ENCODE measurements around the gene BRDT.
A peak's percentile ranks its signal among the peaks of the same experiment; 100 is the strongest.
"Not testable (repeated sequence)": the region's sequence is repeated elsewhere in the genome, so short reads cannot be mapped to it uniquely, and the experiment has no call there.

The BRDT gene

GRCh38 chr1:91993256-91993655 lies 44.1 kb downstream of the BRDT start:
- no peak for DNase-seq (ENCODE audit: low spot score)

GRCh38 chr1:91997607-91998195 lies 48.5 kb downstream of the BRDT start:
- DNase-seq (ENCODE audit: low spot score): peak; percentile 9

- DNase-seq (ENCODE audit: low spot score): no peak
Observed at GRCh38 chr1:92004129-92004528, 54.9 kb downstream of the BRDT start.

GRCh38 chr1:92013923-92014322 lies 64.7 kb downstream of the BRDT start:
- DNase-seq (ENCODE audit: low spot score): no peak

DNA sequence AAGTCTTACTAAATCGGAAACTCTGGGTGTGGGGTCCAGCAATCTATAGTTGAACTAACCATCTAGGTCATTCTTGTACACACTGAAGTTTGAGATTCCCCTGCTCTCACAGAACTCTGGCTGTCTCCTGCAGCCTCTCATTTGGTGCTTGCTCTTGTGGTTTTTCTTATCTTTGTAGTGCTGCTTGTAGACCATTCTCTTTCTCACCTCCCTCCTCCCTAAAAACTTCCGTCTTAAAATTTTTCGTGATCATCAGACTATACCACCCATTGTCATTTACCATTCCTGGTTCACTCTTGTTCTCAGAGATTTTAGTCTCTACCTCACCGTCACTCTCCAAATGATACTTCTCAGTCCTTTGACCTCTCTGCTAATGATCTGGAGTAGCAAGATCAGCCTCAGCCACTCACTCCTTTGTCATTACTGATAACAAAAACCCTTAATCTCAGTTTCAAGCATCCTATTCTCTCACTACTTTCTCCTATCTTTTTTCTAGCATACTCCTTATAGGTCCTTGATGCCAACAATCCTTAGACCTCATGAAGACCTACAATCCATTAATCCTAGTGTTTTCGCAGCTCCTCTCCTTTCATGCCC lies 67.6 kb downstream of the BRDT start:
- DNase-seq (ENCODE audit: low spot score): no peak

GRCh38 chr1:92017656-92018055 lies 68.5 kb downstream of the BRDT start:
- DNase-seq (ENCODE audit: low spot score): no peak

GRCh38 chr1:92026042-92026441 lies 76.8 kb downstream of the BRDT start:
- DNase-seq (ENCODE audit: low spot score): not testable (repeated sequence)

- no peak for DNase-seq (ENCODE audit: low spot score)
Observed at GRCh38 chr1:92026806-92027205, 77.6 kb downstream of the BRDT start.

- DNase-seq (ENCODE audit: low spot score): peak; percentile 32
Observed at GRCh38 chr1:92029241-92029922, 80.2 kb downstream of the BRDT start.

GRCh38 chr1:92030656-92031107 lies 81.5 kb downstream of the BRDT start:
- peak; percentile 24 for DNase-seq (ENCODE audit: low spot score)

GRCh38 chr1:92031281-92032110 lies 82.3 kb downstream of the BRDT start:
- DNase-seq (ENCODE audit: low spot score): no peak

DNA sequence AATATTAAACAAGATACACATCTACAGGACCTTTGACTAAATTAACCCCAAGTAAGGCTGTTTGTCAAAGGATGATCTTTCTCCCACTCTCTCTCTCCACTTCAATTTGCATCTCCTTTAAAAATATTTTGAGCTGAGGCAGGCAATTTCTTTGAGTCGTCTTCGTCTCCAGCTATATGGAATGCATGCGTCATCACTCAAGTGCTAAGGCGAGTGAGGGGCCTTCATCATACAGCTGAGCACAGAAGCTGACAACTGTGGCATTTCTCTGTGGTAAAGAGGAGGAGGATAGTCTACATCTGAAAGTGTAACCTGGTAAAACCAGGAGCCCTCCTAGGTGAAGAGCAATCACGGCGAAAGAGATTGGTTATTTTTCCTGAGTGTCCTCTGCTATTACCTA lies 88.2 kb downstream of the BRDT start:
- DNase-seq (ENCODE audit: low spot score): no peak

DNA sequence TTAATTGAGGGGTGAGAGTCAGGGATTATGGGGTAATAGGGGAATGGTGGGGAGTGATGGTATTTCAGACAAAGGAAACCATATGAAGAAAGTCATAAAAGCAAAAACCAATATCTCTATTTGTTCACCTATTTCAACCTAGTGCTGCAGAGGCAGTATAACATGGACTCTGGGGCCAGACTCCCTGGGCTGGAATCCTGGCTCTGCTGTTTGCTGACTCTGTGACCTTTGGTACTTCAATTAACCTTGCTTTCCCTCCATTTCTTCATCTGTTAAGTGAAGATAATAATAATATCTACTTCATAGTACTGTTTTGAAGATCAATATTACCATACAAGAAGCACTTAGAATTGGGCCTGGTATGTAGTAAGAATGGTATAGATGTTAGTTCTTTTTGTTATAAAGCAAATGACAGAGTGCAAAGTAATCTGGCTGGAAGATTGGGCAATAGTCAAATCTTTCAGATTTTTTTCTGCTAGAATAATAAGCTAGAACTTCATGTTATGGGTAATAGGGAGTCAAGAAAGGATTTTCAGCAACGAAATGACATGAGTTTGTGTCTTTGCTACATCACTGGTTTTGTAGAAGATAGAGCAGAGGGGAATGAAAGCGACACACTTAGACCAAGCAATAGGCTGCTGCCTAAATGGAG lies 89.6 kb downstream of the BRDT start:
- DNase-seq (ENCODE audit: low spot score): peak; percentile 29

GRCh38 chr1:92040971-92041370 lies 91.8 kb downstream of the BRDT start:
- DNase-seq (ENCODE audit: low spot score): no peak

GRCh38 chr1:92043621-92044020 lies 94.4 kb downstream of the BRDT start:
- DNase-seq (ENCODE audit: low spot score): no peak

GRCh38 chr1:92045766-92046495 lies 96.7 kb downstream of the BRDT start:
- no peak for DNase-seq (ENCODE audit: low spot score)

- no peak for DNase-seq (ENCODE audit: low spot score)
Observed at GRCh38 chr1:92051948-92052347, 102.7 kb downstream of the BRDT start.
